ENCODE measurements around the gene TIMM10. TPM values are rescaled to one million over a fixed set of nuclear protein-coding genes. Genes with fewer than 3 reads are reported as not detected.

Gene TIMM10
- total RNA-seq, 4 donors from 2014 or later: 16.8 to 39.6 (median 19.6) TPM

DNA sequence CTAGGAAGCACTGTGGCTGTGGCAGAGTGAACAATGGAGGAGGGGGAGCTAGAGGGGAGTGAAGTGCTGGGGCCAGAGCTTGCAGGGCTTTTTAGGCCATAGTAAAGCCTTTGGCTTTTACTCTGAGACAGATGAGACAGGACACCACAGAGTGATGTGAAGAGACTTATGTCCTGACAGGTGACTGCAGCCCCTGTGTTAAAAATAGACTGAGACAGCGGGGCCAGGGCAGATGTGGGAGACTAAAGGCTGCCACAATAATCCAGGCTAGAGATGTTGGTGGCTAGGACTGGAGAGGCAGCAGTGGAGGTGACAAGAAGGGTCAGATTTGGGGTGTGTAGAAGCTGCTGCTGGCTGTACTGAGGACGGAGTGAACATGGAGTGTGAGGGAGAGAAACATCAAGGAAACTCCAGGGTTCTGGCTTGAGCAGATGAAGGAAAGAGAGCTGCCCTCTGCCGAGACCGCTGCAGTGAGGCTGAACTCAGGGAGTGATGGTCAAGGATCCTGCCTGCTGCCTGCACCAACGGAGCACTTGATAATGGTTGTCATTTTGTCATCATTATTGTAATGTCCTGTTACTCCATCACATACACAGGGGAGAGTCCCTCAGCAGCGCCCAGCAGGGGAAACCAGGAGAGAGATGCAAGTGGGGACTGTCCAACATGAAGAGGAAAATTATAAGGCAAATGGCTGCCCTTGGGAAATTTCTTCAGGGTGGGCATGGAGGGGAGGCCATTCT, 42.5 kb downstream of the TIMM10 start:
- Histone ChIP-seq H3K4me1 (peaks cover 0 to 11% (median 2%) of the 10 kb centered on the region in 4 donors), H3K9me3 (no peaks in the 10 kb centered on the region), H3K27me3 (no peaks in the 10 kb centered on the region), H3K27ac (no peak overlapping the region), H3K36me3 (peaks cover 0 to 35% (median 0%) of the 10 kb centered on the region in 3 donors), H3K4me3 (no peak overlapping the region)
- TF ChIP-seq POLR2A (IDR thresholded peaks at IDR 0.05): no peak
- TF ChIP-seq, protein P1, sequence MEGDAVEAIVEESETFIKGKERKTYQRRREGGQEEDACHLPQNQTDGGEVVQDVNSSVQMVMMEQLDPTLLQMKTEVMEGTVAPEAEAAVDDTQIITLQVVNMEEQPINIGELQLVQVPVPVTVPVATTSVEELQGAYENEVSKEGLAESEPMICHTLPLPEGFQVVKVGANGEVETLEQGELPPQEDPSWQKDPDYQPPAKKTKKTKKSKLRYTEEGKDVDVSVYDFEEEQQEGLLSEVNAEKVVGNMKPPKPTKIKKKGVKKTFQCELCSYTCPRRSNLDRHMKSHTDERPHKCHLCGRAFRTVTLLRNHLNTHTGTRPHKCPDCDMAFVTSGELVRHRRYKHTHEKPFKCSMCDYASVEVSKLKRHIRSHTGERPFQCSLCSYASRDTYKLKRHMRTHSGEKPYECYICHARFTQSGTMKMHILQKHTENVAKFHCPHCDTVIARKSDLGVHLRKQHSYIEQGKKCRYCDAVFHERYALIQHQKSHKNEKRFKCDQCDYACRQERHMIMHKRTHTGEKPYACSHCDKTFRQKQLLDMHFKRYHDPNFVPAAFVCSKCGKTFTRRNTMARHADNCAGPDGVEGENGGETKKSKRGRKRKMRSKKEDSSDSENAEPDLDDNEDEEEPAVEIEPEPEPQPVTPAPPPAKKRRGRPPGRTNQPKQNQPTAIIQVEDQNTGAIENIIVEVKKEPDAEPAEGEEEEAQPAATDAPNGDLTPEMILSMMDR (IDR thresholded peaks at IDR 0.05): no peak
- no peak for DNase-seq

GRCh38 chr11:57487021-57487778, 43.4 kb downstream of the TIMM10 start:
- Histone ChIP-seq H3K4me1 (peaks cover 0 to 19% (median 10%) of the 10 kb centered on the region in 4 donors), H3K27ac (no peak overlapping the region), H3K36me3 (peaks cover 0 to 35% (median 0%) of the 10 kb centered on the region in 3 donors), H3K27me3 (no peaks in the 10 kb centered on the region), H3K4me3 (no peak overlapping the region), H3K9me3 (no peaks in the 10 kb centered on the region)
- DNase-seq: no peak
- TF ChIP-seq, protein P1 (IDR thresholded peaks at IDR 0.05): no peak
- TF ChIP-seq POLR2A (IDR thresholded peaks at IDR 0.05): no peak

DNA sequence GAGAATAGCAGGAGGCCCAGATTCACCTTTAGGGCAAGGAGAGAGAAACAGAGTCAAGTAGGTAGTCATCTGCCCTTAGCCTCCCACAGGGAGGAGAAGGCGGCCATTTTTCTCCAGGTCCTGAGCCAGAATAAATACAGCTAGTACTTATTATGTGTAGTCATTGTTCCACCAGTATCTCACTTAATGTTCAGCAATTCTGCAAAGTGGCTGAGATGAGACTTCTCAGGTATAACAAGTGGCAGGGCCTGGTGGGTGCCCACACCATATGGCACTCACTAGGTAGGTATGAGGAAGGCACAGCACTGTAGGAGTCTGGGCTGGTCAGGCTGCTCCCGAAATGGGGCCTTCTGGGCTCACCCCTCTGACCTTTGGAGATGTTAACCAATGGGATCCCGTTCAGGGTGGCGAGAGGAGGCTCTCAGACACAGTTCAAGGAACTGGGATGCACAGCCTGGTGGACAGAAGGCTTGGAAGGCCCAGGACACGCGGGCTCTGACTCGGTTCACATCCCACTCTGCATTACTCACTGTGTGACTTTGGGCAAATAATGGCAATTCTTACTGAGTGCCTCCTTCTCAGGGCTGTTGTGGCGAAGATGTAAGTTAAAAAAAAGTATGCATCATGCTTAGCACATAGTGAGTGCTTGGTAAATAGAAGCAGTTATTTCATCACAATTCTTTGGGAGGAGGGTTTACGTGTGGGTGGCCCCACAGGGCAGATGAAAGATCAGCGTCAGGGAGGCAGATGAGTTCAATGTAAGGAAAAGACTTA, 45.1 kb downstream of the TIMM10 start:
- peaks cover 0 to 33% (median 0%) of the 10 kb centered on the region in 3 donors for H3K36me3 ChIP-seq
- H3K27ac ChIP-seq: no peak overlapping the region
- no peaks in the 10 kb centered on the region for H3K27me3 ChIP-seq
- DNase-seq: no peak
- H3K4me1 ChIP-seq: peaks cover 0 to 19% (median 10%) of the 10 kb centered on the region in 4 donors
- TF ChIP-seq, protein P1 (IDR thresholded peaks at IDR 0.05): no peak
- TF ChIP-seq POLR2A (IDR thresholded peaks at IDR 0.05): no peak
- no peaks in the 10 kb centered on the region for H3K9me3 ChIP-seq
- no peak overlapping the region for H3K4me3 ChIP-seq

DNA sequence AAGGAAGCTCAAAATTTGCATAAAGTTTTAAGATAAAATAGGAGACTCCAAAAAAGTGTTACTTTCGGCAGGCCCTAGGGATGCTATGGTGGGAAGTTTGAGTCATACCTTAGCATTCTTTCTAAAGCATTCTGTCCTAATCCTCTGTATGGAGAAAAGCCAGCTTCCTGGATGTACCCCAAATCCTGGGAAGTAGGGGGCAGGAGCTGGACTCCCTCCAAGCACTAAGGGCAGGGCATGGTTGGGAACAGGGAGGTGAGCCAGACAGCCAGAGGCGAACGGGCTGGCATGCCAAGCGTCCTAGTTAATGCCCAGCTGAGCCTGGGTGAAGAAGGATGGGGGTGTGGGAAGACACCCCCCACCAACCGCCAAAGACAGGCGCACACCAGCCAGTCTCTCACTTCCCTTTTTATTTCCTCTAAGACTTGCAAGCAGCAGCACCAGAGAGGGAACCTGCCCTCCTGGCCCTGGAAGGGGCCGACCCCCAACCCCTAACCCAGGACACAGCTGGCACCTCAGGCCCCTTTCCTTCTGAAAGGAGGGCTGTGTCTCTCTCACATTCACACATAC, 46.3 kb downstream of the TIMM10 start:
- H3K27me3 ChIP-seq: no peaks in the 10 kb centered on the region
- no peak overlapping the region for H3K4me3 ChIP-seq
- H3K4me1 ChIP-seq: peaks cover 0 to 19% (median 10%) of the 10 kb centered on the region in 4 donors
- peaks cover 0 to 21% (median 0%) of the 10 kb centered on the region in 3 donors for H3K36me3 ChIP-seq
- H3K27ac ChIP-seq: no peak overlapping the region
- peak in 2 of 3 donors; percentile 50 to 53 for DNase-seq
- TF ChIP-seq POLR2A (IDR thresholded peaks at IDR 0.05): no peak
- TF ChIP-seq, protein P1 (IDR thresholded peaks at IDR 0.05): no peak
- no peaks in the 10 kb centered on the region for H3K9me3 ChIP-seq

DNA sequence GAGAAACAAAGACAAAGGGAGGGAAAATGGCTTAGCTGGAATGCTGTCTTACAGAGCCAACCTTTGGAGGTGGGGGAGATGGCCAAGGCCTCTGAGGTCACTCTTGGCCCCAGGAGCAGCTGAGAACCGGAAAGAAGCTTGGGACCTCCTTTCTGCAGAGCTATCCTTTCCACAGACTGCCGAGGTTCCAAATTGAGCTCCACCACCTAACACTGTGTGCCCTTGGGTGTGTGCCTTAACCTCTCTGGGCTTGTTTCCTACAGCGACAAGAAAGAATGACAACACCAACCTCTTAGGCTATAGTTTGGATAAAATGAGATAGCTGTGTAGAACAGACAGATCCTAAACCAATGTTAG, 47.0 kb downstream of the TIMM10 start:
- no peak overlapping the region for H3K27ac ChIP-seq
- H3K4me3 ChIP-seq: no peak overlapping the region
- peaks cover 0 to 17% (median 0%) of the 10 kb centered on the region in 3 donors for H3K36me3 ChIP-seq
- no peaks in the 10 kb centered on the region for H3K9me3 ChIP-seq
- H3K4me1 ChIP-seq: peaks cover 0 to 19% (median 10%) of the 10 kb centered on the region in 4 donors
- no peak for DNase-seq
- no peaks in the 10 kb centered on the region for H3K27me3 ChIP-seq
- TF ChIP-seq, protein P1 (IDR thresholded peaks at IDR 0.05): no peak
- TF ChIP-seq POLR2A (IDR thresholded peaks at IDR 0.05): no peak
